WTC11 (cell line): Measurements from ENCODE around the gene ILF2.

Experiments used
- CBFB ChIP-seq: sonication (generic); formaldehyde crosslinking; IDR thresholded peaks from 2 replicates; pipeline ENCODE4 v1.8.1; 2022; ENCODE audit warnings: mild to moderate bottlenecking, low read depth, missing genetic modification reagents
- CTCF ChIP-seq: fragments of 200-600 bp; IDR thresholded peaks from 2 replicates; pipeline ENCODE4 v1.8.0; 2022; ENCODE audit warnings: antibody characterized with exemption
- TF ChIP-seq, protein P1 (sequence below): sonication (generic); formaldehyde crosslinking; IDR thresholded peaks from 2 replicates; pipeline ENCODE4 v1.8.1; 2023; ENCODE audit warnings: mild to moderate bottlenecking, missing genetic modification reagents
- TF ChIP-seq, protein P2 (sequence below): sonication (generic); formaldehyde crosslinking; IDR thresholded peaks from 2 replicates; pipeline ENCODE4 v1.8.1; 2022; ENCODE audit warnings: low read depth, missing genetic modification reagents, borderline replicate concordance

GRCh38 chr1:153662269-153662668 is 8.5 kb downstream of the ILF2 start:
- TF ChIP-seq, protein P1, sequence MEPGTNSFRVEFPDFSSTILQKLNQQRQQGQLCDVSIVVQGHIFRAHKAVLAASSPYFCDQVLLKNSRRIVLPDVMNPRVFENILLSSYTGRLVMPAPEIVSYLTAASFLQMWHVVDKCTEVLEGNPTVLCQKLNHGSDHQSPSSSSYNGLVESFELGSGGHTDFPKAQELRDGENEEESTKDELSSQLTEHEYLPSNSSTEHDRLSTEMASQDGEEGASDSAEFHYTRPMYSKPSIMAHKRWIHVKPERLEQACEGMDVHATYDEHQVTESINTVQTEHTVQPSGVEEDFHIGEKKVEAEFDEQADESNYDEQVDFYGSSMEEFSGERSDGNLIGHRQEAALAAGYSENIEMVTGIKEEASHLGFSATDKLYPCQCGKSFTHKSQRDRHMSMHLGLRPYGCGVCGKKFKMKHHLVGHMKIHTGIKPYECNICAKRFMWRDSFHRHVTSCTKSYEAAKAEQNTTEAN (CRISPR knock-in tag), result no peak
- TF ChIP-seq CTCF (no peak), CBFB (CRISPR knock-in tag) (no peak)
- TF ChIP-seq, protein P2, sequence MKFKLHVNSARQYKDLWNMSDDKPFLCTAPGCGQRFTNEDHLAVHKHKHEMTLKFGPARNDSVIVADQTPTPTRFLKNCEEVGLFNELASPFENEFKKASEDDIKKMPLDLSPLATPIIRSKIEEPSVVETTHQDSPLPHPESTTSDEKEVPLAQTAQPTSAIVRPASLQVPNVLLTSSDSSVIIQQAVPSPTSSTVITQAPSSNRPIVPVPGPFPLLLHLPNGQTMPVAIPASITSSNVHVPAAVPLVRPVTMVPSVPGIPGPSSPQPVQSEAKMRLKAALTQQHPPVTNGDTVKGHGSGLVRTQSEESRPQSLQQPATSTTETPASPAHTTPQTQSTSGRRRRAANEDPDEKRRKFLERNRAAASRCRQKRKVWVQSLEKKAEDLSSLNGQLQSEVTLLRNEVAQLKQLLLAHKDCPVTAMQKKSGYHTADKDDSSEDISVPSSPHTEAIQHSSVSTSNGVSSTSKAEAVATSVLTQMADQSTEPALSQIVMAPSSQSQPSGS (CRISPR knock-in tag), result no peak
